SK-N-SH (cell line): ENCODE data around the gene BBX.

Experiments
- CTCF ChIP-seq: fragments of 200-600 bp; sonication (generic); IDR thresholded peaks from 2 replicates; pipeline ENCODE4 v1.6.1; 2017; ENCODE audit warnings: antibody characterized with exemption, mild to moderate bottlenecking, moderate library complexity
- EP300 ChIP-seq, 2 experiments: IDR thresholded peaks; 2 replicates each; pipeline versions ENCODE4 v1.4.0 to v1.6.1; 2012; ENCODE audit warnings: borderline replicate concordance in 1 of 2, low read depth in 1 of 2, low read length in 1 of 2
- REST ChIP-seq: IDR thresholded peaks from 2 replicates; pipeline ENCODE4 v1.6.1; 2012; ENCODE audit warnings: mild to moderate bottlenecking, low read depth, low read length, moderate library complexity
- USF2 ChIP-seq: fragments of 150-350 bp; IDR thresholded peaks from 2 replicates; pipeline ENCODE4 v1.6.1; 2017; ENCODE audit warnings: antibody characterized with exemption, low read length, low read depth, borderline replicate concordance

- peak; percentile 87 for TF ChIP-seq CTCF
- no peak for TF ChIP-seq EP300 (IDR thresholded peaks at IDR 0.05; ENCODE audit: borderline replicate concordance in 1 of 2, low read depth in 1 of 2, low read length in 1 of 2)
- no peak for TF ChIP-seq USF2
- no peak for TF ChIP-seq REST
Measured at GRCh38 chr3:107660306-107660976, 137.7 kb downstream of the BBX start.
